Mesodermal cell (in vitro differentiated cells): ENCODE data around the gene LYPLA2.

ENCODE experiments used
- H3K27ac ChIP-seq: 2 replicates; pipeline ENCODE4 v1.7.0; 2013; ENCODE audit warnings: mild to moderate bottlenecking, low read depth, low read length, moderate library complexity; ENCODE audit not compliant: severe bottlenecking
- H3K36me3 ChIP-seq: 2 replicates; pipeline ENCODE4 v1.7.1; 2013; ENCODE audit warnings: mild to moderate bottlenecking, low read length, moderate library complexity; ENCODE audit not compliant: control insufficient read depth, insufficient read depth
- H3K4me1 ChIP-seq: one replicate; pipeline ENCODE4 v1.7.1; 2013; ENCODE audit warnings: mild to moderate bottlenecking, low read length; ENCODE audit not compliant: insufficient read depth, control insufficient read depth, poor library complexity, severe bottlenecking
- H3K4me3 ChIP-seq: 2 replicates; pipeline ENCODE4 v1.7.0; 2013; ENCODE audit warnings: low read length, control low read depth, mild to moderate bottlenecking; ENCODE audit not compliant: insufficient read depth, poor library complexity, severe bottlenecking; ENCODE audit errors: extremely low read depth
- H3K9me3 ChIP-seq: 2 replicates; pipeline ENCODE4 v1.7.1; 2013; ENCODE audit warnings: mild to moderate bottlenecking, low read length, moderate library complexity; ENCODE audit not compliant: control insufficient read depth
- WGBS, 2 experiments: methylation state at CpG; one replicate each; pipeline ENCODE4 v1.1.5; 2013; ENCODE audit warnings: missing lambda C conversion rate in 2 of 2; ENCODE audit not compliant: insufficient coverage in 2 of 2; 5-methylcytosine and 5-hydroxymethylcytosine counted together

Gene LYPLA2

GRCh38 chr1:23757812-23758211 is 33.1 kb upstream of the LYPLA2 start:
- Histone ChIP-seq H3K9me3 (no peaks in the 10 kb centered on the region), H3K4me3 (no peak overlapping the region), H3K27ac (no peak overlapping the region), H3K36me3 (peaks cover 100% of the 10 kb centered on the region), H3K4me1 (no peaks in the 10 kb centered on the region)
- WGBS, 2 experiments = 88 to 100% methylated on average over 1 of the region's 1 CpG

GRCh38 chr1:23759277-23759676 is 31.7 kb upstream of the LYPLA2 start:
- H3K9me3 ChIP-seq = no peaks in the 10 kb centered on the region
- no peak overlapping the region for H3K4me3 ChIP-seq
- WGBS, 2 experiments = 75 to 90% methylated on average over 3 to 4 of the region's 4 CpGs
- peaks cover 96% of the 10 kb centered on the region for H3K36me3 ChIP-seq
- H3K27ac ChIP-seq = no peak overlapping the region
- H3K4me1 ChIP-seq = no peaks in the 10 kb centered on the region

- H3K4me3 ChIP-seq = no peak overlapping the region
- 94 to 97% methylated on average over 5 to 6 of the region's 7 CpGs for WGBS, 2 experiments
- no peaks in the 10 kb centered on the region for H3K4me1 ChIP-seq
- no peaks in the 10 kb centered on the region for H3K9me3 ChIP-seq
- H3K27ac ChIP-seq = no peak overlapping the region
- H3K36me3 ChIP-seq = peaks cover 74% of the 10 kb centered on the region
These were observed 27.8 kb upstream of the LYPLA2 start for GRCh38 chr1:23763041-23763577.

- 90 to 100% methylated on average over 1 to 4 of the region's 5 CpGs for WGBS, 2 experiments
- H3K36me3 ChIP-seq = peaks cover 28% of the 10 kb centered on the region
- no peaks in the 10 kb centered on the region for H3K9me3 ChIP-seq
- no peak overlapping the region for H3K27ac ChIP-seq
- H3K4me1 ChIP-seq = no peaks in the 10 kb centered on the region
- H3K4me3 ChIP-seq = no peak overlapping the region
These were observed 22.2 kb upstream of the LYPLA2 start for GRCh38 chr1:23768733-23769132.

- H3K9me3 ChIP-seq = no peaks in the 10 kb centered on the region
- H3K4me3 ChIP-seq = no peak overlapping the region
- no peaks in the 10 kb centered on the region for H3K4me1 ChIP-seq
- 14 to 19% methylated on average over 8 to 10 of the region's 14 CpGs for WGBS, 2 experiments
- H3K27ac ChIP-seq = no peak overlapping the region
- H3K36me3 ChIP-seq = peaks cover 12% of the 10 kb centered on the region
These were observed 18.7 kb upstream of the LYPLA2 start for GRCh38 chr1:23772049-23772853.

- Histone ChIP-seq H3K4me1 (no peaks in the 10 kb centered on the region), H3K36me3 (peaks cover 8% of the 10 kb centered on the region), H3K27ac (no peak overlapping the region), H3K4me3 (no peak overlapping the region), H3K9me3 (no peaks in the 10 kb centered on the region)
- WGBS, 2 experiments = 83 to 87% methylated on average over 7 to 8 of the region's 10 CpGs
These were observed 18.1 kb upstream of the LYPLA2 start for GRCh38 chr1:23772854-23773242.

GRCh38 chr1:23774174-23774880 is 16.6 kb upstream of the LYPLA2 start:
- Histone ChIP-seq H3K4me1 (peaks cover 3% of the 10 kb centered on the region), H3K27ac (no peak overlapping the region), H3K4me3 (no peak overlapping the region), H3K36me3 (peaks cover 4% of the 10 kb centered on the region), H3K9me3 (no peaks in the 10 kb centered on the region)
- 89 to 92% methylated on average over 4 to 5 of the region's 6 CpGs for WGBS, 2 experiments

- WGBS, 2 experiments = 92% methylated on average over 2 of the region's 2 CpGs; no CpG with 5 or more reads in 1 of the 2 experiments
- Histone ChIP-seq H3K27ac (no peak overlapping the region), H3K4me1 (peaks cover 9% of the 10 kb centered on the region), H3K9me3 (no peaks in the 10 kb centered on the region), H3K36me3 (peaks cover 17% of the 10 kb centered on the region), H3K4me3 (no peak overlapping the region)
These were observed 14.7 kb upstream of the LYPLA2 start for GRCh38 chr1:23776217-23776616.

- peaks cover 9% of the 10 kb centered on the region for H3K4me1 ChIP-seq
- H3K27ac ChIP-seq = peak within 1 kb of the TSS; percentile 86
- no peaks in the 10 kb centered on the region for H3K9me3 ChIP-seq
- 0% methylated on average over 62 of the region's 91 CpGs for WGBS, 2 experiments
- H3K4me3 ChIP-seq = peak within 1 kb of the TSS; percentile 79
- H3K36me3 ChIP-seq = peaks cover 32% of the 10 kb centered on the region
These were observed 12.7 kb upstream of the LYPLA2 start, which contains the start of gene PITHD1 for GRCh38 chr1:23777979-23778814. Gene PITHD1, plus strand, starts transcription at chr1:23778418. Its CDS starts 98 bp downstream, at chr1:23778516.

GRCh38 chr1:23779826-23780371 is 11.0 kb upstream of the LYPLA2 start:
- H3K4me3 ChIP-seq = no peak overlapping the region
- H3K36me3 ChIP-seq = peaks cover 47% of the 10 kb centered on the region
- H3K9me3 ChIP-seq = no peaks in the 10 kb centered on the region
- no peak overlapping the region for H3K27ac ChIP-seq
- H3K4me1 ChIP-seq = peaks cover 9% of the 10 kb centered on the region
- WGBS, 2 experiments = 100% methylated on average over 2 of the region's 3 CpGs; no CpG with 5 or more reads in 1 of the 2 experiments
